Measurements from ENCODE around the gene SZT2. TPM values are rescaled to one million over a fixed set of nuclear protein-coding genes. Genes with fewer than 3 reads are reported as not detected.

Gene SZT2
- total and polyA plus RNA-seq, 2 of the 4 experiments (the other 2 are of a cell fraction) = 9.5 to 14.3 TPM

- no peak for TF ChIP-seq SMC3 (IDR thresholded peaks at IDR 0.05; ENCODE audit: low read depth, low read length)
These were observed 12.6 kb downstream of the SZT2 start (continued) for GRCh38 chr1:43402089-43402865.

DNA sequence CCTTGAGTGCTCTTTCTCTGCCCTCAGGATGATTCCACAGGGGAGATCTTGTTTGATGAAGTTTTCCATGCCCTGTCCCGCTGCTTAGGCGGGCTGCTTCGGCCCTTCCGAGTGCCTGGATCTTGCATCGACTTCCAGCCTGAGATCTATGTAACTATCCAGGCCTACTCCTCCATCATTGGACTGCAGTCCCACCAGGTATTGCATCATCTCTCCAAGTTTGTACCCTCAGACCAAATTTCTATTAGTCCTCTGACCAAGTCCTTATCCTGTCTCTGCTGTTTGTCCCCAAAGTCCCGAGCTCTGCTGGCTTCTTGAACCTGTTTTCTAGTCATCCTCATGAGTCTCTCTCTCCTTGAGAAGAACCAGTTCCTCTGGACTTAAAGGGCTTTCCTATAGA is 14.7 kb downstream of the SZT2 start:
- CTCF ChIA-PET = interaction anchor here (0.6 kb wide), 1 partner anchor 29 kb away, joined by 3 read pairs; no protein-coding TSS in a partner anchor
- Histone ChIP-seq H3K9me3 (ENCODE audit: control insufficient read depth, insufficient read depth, low read length) (no peaks in the 10 kb centered on the region), H4K20me1 (ENCODE audit: insufficient read depth, low read length) (no peaks in the 10 kb centered on the region), H4K8ac (ENCODE audit: low read depth in 2 of 2, low read length in 2 of 2) (no peak overlapping the region), H3K4me3 (ENCODE audit: insufficient read depth, low read depth, low read length) (no peak overlapping the region), H2BK5ac (ENCODE audit: low read depth, low read length, poor library complexity, severe bottlenecking) (no peak overlapping the region), H4K5ac (ENCODE audit: low read depth, low read length) (no peak overlapping the region), H3K9me1 (ENCODE audit: insufficient read depth, low read length) (peaks cover 8% of the 10 kb centered on the region; the same call in 1 of the 2 replicates), H3K23ac (ENCODE audit: low read depth, low read length) (no peak overlapping the region), H3K27ac (ENCODE audit: insufficient read depth, low read length) (no peak overlapping the region), H3K4ac (ENCODE audit: low read depth, low read length) (no peak overlapping the region), H2AFZ (replicated peaks; ENCODE audit: low read length, poor library complexity) (no peak overlapping the region), H3K56ac (ENCODE audit: extremely low read depth, insufficient read depth, low read length) (no peak overlapping the region), H2BK15ac (ENCODE audit: low read depth, low read length) (no peak overlapping the region), H3K4me1 (ENCODE audit: control insufficient read depth, insufficient read depth, low read length) (peaks cover 4% of the 10 kb centered on the region; the same call in 1 of the 2 replicates), H2AK5ac (ENCODE audit: low read depth, low read length) (no peak overlapping the region), H3K79me1 (ENCODE audit: low read depth in 1 of 2, low read length in 2 of 2) (peaks cover 30 to 41% of the 10 kb centered on the region in 2 experiments), H3K36me3 (ENCODE audit: control insufficient read depth, insufficient read depth, low read length) (peaks cover 39% of the 10 kb centered on the region), H4K91ac (ENCODE audit: insufficient read depth, low read depth, low read length) (no peak overlapping the region), H3K14ac (replicated peaks; ENCODE audit: low read depth, low read length) (no peak overlapping the region), H3K9ac (ENCODE audit: low read depth, low read length) (no peak overlapping the region), H3K4me2 (ENCODE audit: low read depth, low read length) (no peak overlapping the region), H2BK20ac (ENCODE audit: low read depth, low read length) (no peak overlapping the region), H3K27me3 (ENCODE audit: control insufficient read depth, insufficient read depth, low read length) (no peaks in the 10 kb centered on the region), H3K18ac (ENCODE audit: low read depth, low read length) (no peak overlapping the region), H2AK9ac (replicated peaks; ENCODE audit: low read depth, low read length, poor library complexity) (no peak overlapping the region), H2BK120ac (ENCODE audit: low read depth, low read length) (no peak overlapping the region)
- peak; percentile 79 for TF ChIP-seq CEBPB (IDR thresholded peaks at IDR 0.05; ENCODE audit: low read depth, low read length)
- no peak for TF ChIP-seq RFX5 (IDR thresholded peaks at IDR 0.05; ENCODE audit: low read depth, low read length)
- TF ChIP-seq MAZ (IDR thresholded peaks at IDR 0.05; ENCODE audit: borderline replicate concordance, low read depth, low read length) = no peak
- TF ChIP-seq BHLHE40 (IDR thresholded peaks at IDR 0.05; ENCODE audit: low read depth, low read length) = no peak
- TF ChIP-seq, protein P1, sequence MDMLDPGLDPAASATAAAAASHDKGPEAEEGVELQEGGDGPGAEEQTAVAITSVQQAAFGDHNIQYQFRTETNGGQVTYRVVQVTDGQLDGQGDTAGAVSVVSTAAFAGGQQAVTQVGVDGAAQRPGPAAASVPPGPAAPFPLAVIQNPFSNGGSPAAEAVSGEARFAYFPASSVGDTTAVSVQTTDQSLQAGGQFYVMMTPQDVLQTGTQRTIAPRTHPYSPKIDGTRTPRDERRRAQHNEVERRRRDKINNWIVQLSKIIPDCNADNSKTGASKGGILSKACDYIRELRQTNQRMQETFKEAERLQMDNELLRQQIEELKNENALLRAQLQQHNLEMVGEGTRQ (IDR thresholded peaks at IDR 0.05; ENCODE audit: low read depth, low read length) = no peak
- TF ChIP-seq, protein P2, sequence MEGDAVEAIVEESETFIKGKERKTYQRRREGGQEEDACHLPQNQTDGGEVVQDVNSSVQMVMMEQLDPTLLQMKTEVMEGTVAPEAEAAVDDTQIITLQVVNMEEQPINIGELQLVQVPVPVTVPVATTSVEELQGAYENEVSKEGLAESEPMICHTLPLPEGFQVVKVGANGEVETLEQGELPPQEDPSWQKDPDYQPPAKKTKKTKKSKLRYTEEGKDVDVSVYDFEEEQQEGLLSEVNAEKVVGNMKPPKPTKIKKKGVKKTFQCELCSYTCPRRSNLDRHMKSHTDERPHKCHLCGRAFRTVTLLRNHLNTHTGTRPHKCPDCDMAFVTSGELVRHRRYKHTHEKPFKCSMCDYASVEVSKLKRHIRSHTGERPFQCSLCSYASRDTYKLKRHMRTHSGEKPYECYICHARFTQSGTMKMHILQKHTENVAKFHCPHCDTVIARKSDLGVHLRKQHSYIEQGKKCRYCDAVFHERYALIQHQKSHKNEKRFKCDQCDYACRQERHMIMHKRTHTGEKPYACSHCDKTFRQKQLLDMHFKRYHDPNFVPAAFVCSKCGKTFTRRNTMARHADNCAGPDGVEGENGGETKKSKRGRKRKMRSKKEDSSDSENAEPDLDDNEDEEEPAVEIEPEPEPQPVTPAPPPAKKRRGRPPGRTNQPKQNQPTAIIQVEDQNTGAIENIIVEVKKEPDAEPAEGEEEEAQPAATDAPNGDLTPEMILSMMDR (conservative IDR thresholded peaks at IDR 0.05; ENCODE audit: low read depth, low read length) = no peak
- DNase-seq = no peak
- POLR2A ChIA-PET (ENCODE audit: unreplicated experiment) = no interaction called here
- in situ Hi-C loops (cut with MboI; ENCODE audit: low sequenced_read_pairs) = loop anchor here (25.0 kb wide), 1 partner anchor 492 kb away; no protein-coding TSS in a partner anchor
- dilution Hi-C loops (cut with HindIII; ENCODE audit: low sequenced_read_pairs, unreplicated experiment) = no loop called here
- intact Hi-C loops (cut with micrococcal nuclease) = no loop called here
- 100% methylated on average over 4 of the region's 6 CpGs; no CpG with 5 or more reads in 1 of the 2 experiments for WGBS, 2 experiments (ENCODE audit: extremely low coverage in 2 of 2, insufficient read length in 1 of 2)
- BruUV-seq (replicated peaks) = no TSS peak
- ATAC-seq (ENCODE audit: low read depth) = no peak
